ENCODE data around the gene UBE4B. TPM values are rescaled to one million over a fixed set of nuclear protein-coding genes. Genes with fewer than 3 reads are reported as not detected.
A peak's percentile ranks its signal among the peaks of the same experiment; 100 is the strongest.

Gene UBE4B
- total and polyA plus RNA-seq, 9 of the 15 experiments (the other 6 are each of a cell fraction or from before 2014, with no cell fraction given), result 11.7 to 73.7 (median 40.1) TPM

DNA sequence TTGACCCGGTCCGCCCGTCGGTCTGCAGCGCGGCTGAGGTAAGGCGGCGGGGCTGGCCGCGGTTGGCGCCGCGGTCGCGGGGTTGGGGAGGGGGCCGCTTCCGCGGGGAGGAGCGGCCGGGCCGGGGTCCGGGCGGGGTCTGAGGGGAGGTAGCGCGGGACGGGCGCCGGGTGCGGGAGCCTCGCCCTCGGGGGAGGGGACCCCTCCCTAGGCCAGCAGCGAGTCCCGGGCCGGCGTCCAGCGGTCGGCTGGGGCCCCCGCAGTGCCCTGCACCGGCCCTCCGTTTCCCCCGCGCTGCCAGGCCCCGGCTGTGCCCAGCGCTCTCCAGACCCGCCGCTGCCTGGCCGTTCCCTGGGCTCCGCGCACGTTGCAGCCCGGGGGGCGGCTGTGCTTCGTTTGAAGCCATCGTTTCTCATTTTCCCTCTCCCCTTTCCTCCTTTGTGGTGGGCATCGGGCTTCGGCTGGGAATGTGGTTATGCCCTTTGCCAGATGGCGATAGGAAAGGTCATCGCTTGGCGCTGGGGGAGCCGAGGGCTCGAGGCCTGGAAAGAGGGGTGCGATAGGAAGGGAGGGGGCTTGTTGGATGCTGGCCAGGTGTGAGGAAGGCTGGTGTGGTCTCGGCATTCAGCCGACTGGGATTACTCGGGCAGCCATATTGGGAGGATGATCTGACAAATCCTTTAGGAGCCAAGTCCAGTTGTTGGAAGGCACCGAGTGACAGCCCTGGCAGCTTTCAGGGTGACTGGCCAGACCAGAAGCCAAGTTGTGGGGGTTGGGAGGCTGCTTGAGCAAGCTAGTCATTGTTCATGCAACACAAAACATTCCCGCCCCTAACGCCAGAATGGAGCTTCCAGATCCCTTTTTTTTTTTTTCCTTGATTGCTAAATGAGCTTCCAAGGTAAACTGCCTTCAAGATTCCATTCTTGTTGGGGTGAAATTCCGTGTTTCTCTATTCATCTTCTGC lies 178.4 kb downstream of the UBE4B start (continued):
- TF ChIP-seq MYBL2 (IDR thresholded peaks at IDR 0.05; ENCODE audit: low read depth) (no peak), MYBL2 (CRISPR knock-in tag; IDR thresholded peaks at IDR 0.05; ENCODE audit: borderline replicate concordance) (no peak), LEF1 (IDR thresholded peaks at IDR 0.05) (no peak), THRAP3 (IDR thresholded peaks at IDR 0.05; ENCODE audit: borderline replicate concordance) (no peak), ZNF699 (CRISPR knock-in tag; IDR thresholded peaks at IDR 0.05; ENCODE audit: insufficient replicate concordance) (no peak), ATF1 (CRISPR knock-in tag; IDR thresholded peaks at IDR 0.05) (no peak), ATF1 (tag; IDR thresholded peaks at IDR 0.05) (peak; percentile 26; the same call in 1 of the 2 replicates), ZNF780A (CRISPR knock-in tag; IDR thresholded peaks at IDR 0.05) (no peak), MCM2 (IDR thresholded peaks at IDR 0.05; ENCODE audit: low read depth) (no peak), TFAM (CRISPR knock-in tag; conservative IDR thresholded peaks at IDR 0.05) (no peak), MXD1 (CRISPR knock-in tag; IDR thresholded peaks at IDR 0.05; ENCODE audit: borderline replicate concordance, poor library complexity, severe bottlenecking) (no peak), ETV1 (tag; conservative IDR thresholded peaks at IDR 0.05; ENCODE audit: low read depth) (no peak), MCM7 (IDR thresholded peaks at IDR 0.05) (no peak), ZBTB12 (CRISPR knock-in tag; IDR thresholded peaks at IDR 0.05) (no peak), HOMEZ (CRISPR knock-in tag; IDR thresholded peaks at IDR 0.05) (no peak)
- TF ChIP-seq, protein P1, sequence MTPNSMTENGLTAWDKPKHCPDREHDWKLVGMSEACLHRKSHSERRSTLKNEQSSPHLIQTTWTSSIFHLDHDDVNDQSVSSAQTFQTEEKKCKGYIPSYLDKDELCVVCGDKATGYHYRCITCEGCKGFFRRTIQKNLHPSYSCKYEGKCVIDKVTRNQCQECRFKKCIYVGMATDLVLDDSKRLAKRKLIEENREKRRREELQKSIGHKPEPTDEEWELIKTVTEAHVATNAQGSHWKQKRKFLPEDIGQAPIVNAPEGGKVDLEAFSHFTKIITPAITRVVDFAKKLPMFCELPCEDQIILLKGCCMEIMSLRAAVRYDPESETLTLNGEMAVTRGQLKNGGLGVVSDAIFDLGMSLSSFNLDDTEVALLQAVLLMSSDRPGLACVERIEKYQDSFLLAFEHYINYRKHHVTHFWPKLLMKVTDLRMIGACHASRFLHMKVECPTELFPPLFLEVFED (CRISPR knock-in tag; conservative IDR thresholded peaks at IDR 0.05), result no peak
- TF ChIP-seq, protein P2, sequence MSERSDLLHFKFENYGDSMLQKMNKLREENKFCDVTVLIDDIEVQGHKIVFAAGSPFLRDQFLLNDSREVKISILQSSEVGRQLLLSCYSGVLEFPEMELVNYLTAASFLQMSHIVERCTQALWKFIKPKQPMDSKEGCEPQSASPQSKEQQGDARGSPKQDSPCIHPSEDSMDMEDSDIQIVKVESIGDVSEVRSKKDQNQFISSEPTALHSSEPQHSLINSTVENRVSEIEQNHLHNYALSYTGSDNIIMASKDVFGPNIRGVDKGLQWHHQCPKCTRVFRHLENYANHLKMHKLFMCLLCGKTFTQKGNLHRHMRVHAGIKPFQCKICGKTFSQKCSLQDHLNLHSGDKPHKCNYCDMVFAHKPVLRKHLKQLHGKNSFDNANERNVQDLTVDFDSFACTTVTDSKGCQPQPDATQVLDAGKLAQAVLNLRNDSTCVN (CRISPR knock-in tag; IDR thresholded peaks at IDR 0.05), result no peak
- TF ChIP-seq, protein P3, sequence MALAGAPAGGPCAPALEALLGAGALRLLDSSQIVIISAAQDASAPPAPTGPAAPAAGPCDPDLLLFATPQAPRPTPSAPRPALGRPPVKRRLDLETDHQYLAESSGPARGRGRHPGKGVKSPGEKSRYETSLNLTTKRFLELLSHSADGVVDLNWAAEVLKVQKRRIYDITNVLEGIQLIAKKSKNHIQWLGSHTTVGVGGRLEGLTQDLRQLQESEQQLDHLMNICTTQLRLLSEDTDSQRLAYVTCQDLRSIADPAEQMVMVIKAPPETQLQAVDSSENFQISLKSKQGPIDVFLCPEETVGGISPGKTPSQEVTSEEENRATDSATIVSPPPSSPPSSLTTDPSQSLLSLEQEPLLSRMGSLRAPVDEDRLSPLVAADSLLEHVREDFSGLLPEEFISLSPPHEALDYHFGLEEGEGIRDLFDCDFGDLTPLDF (CRISPR knock-in tag; IDR thresholded peaks at IDR 0.05), result no peak
- TF ChIP-seq, protein P4, sequence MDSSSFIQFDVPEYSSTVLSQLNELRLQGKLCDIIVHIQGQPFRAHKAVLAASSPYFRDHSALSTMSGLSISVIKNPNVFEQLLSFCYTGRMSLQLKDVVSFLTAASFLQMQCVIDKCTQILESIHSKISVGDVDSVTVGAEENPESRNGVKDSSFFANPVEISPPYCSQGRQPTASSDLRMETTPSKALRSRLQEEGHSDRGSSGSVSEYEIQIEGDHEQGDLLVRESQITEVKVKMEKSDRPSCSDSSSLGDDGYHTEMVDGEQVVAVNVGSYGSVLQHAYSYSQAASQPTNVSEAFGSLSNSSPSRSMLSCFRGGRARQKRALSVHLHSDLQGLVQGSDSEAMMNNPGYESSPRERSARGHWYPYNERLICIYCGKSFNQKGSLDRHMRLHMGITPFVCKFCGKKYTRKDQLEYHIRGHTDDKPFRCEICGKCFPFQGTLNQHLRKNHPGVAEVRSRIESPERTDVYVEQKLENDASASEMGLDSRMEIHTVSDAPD (CRISPR knock-in tag; IDR thresholded peaks at IDR 0.05), result no peak

Measured in K562 (cell line).